MCF 10A (cell line): Measurements from ENCODE around the gene PNMA6A. TPM values are rescaled to one million over a fixed set of nuclear protein-coding genes. Genes with fewer than 3 reads are reported as not detected.
"Not testable (repeated sequence)": the region's sequence is repeated elsewhere in the genome, so short reads cannot be mapped to it uniquely, and the experiment has no call there.

ENCODE experiments used
- BruUV-seq: library from RNA; stranded (reverse); fragments of 400-500 nt; replicated peaks from 2 replicates; lab custom pipeline; 2021; lab: Mats Ljungman, UMichigan
- CTCF ChIA-PET: fragments of 300-600 bp; sonication (Branson Sonifier 250); formaldehyde crosslinking; extraction: SDS; loops from one replicate; lab custom pipeline; 2021; ENCODE audit warnings: antibody characterized with exemption, inconsistent platforms; lab: Yijun Ruan, JAX
- POLR2A ChIA-PET: fragments of 300-600, 350-650 bp; sonication (Branson Sonifier 250); formaldehyde crosslinking; extraction: SDS; loops from one replicate; lab custom pipeline; 2020; ENCODE audit warnings: antibody characterized with exemption, inconsistent platforms; lab: Yijun Ruan, JAX
- DNase-seq: peaks from one replicate; pipeline ENCODE4 v3.0.0-alpha.2; 2018; ENCODE audit not compliant: unreplicated experiment
- H3K27ac Mint-ChIP-seq: one replicate; pipeline ENCODE4 v1.8.0; 2022; ENCODE audit warnings: mild to moderate bottlenecking, low read depth, mixed read lengths; ENCODE audit not compliant: unreplicated experiment
- H3K27me3 Mint-ChIP-seq: one replicate; pipeline ENCODE4 v1.8.0; 2022; ENCODE audit warnings: mixed read lengths; ENCODE audit not compliant: insufficient read depth, unreplicated experiment
- H3K36me3 Mint-ChIP-seq: one replicate; pipeline ENCODE4 v1.8.0; 2022; ENCODE audit warnings: mild to moderate bottlenecking, moderate library complexity, mixed read lengths; ENCODE audit not compliant: insufficient read depth, unreplicated experiment
- H3K4me1 Mint-ChIP-seq: one replicate; pipeline ENCODE4 v1.8.0; 2022; ENCODE audit warnings: mixed read lengths; ENCODE audit not compliant: insufficient read depth, unreplicated experiment
- H3K4me3 Mint-ChIP-seq: one replicate; pipeline ENCODE4 v1.8.0; 2022; ENCODE audit warnings: mild to moderate bottlenecking, moderate library complexity, mixed read lengths; ENCODE audit not compliant: unreplicated experiment
- H3K9me3 Mint-ChIP-seq: one replicate; pipeline ENCODE4 v1.8.0; 2022; ENCODE audit warnings: mixed read lengths; ENCODE audit not compliant: unreplicated experiment
- intact Hi-C: fragments of 100-400 bp; cut with micrococcal nuclease; formaldehyde crosslinking; loops from 2 replicates; pipeline ENCODE4 v1.14.1; 2022
- total RNA-seq: library from RNA; stranded (reverse); gene quantifications from 2 replicates; pipeline ENCODE4 v1.2.3, GENCODE V29; 2022
- TF ChIP-seq, protein P1 (sequence below): fragments of 200-600 bp; IDR thresholded peaks from one replicate; pipeline ENCODE4 v1.8.0; 2022; ENCODE audit warnings: antibody characterized with exemption, mild to moderate bottlenecking; ENCODE audit not compliant: unreplicated experiment

Gene PNMA6A
- total RNA-seq, 1 experiment from 2014 or later, result not detected

DNA sequence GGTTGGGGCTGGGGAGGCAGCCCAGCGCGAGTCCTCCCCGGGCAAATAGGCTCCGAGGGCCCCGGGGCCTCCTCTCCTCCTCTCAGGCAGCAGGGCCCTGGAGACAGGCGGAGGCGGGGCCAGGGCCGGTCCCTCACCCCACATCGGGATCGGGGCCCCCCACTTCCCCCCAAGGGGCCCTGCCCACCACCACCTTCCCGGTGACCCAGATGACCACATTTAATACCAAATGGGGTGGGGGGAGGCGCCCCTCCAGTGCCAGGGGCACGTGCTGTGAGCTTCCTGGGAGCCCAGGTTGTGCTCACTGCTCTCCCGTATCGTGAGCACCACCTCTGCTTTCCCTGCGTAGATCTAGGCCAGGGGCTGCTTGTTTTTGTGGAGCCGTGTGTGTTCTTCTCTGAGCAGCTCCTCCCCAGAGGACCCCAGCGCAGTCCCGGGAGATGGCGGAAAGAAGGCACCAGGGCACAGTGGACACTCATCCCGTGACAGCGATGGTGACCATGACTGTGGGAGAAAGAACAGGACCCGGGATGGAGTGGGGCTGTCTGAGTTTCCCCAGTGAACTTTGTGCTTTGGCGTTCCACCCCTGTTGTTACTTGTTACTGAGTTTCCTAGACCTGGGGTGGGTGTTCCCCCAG is 2.1 kb downstream of the PNMA6A start:
- Mint-ChIP-seq H3K36me3 (no peaks in the 10 kb centered on the region), H3K4me3 (no peak overlapping the region), H3K4me1 (no peaks in the 10 kb centered on the region), H3K27me3 (no peaks in the 10 kb centered on the region), H3K27ac (no peak overlapping the region), H3K9me3 (no peaks in the 10 kb centered on the region)
- TF ChIP-seq, protein P1, sequence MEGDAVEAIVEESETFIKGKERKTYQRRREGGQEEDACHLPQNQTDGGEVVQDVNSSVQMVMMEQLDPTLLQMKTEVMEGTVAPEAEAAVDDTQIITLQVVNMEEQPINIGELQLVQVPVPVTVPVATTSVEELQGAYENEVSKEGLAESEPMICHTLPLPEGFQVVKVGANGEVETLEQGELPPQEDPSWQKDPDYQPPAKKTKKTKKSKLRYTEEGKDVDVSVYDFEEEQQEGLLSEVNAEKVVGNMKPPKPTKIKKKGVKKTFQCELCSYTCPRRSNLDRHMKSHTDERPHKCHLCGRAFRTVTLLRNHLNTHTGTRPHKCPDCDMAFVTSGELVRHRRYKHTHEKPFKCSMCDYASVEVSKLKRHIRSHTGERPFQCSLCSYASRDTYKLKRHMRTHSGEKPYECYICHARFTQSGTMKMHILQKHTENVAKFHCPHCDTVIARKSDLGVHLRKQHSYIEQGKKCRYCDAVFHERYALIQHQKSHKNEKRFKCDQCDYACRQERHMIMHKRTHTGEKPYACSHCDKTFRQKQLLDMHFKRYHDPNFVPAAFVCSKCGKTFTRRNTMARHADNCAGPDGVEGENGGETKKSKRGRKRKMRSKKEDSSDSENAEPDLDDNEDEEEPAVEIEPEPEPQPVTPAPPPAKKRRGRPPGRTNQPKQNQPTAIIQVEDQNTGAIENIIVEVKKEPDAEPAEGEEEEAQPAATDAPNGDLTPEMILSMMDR, result no peak
- ChIA-PET POLR2A (no interaction called here), CTCF (no interaction called here)
- intact Hi-C loops, result no loop called here
- no TSS peak for BruUV-seq
- DNase-seq, result no peak

DNA sequence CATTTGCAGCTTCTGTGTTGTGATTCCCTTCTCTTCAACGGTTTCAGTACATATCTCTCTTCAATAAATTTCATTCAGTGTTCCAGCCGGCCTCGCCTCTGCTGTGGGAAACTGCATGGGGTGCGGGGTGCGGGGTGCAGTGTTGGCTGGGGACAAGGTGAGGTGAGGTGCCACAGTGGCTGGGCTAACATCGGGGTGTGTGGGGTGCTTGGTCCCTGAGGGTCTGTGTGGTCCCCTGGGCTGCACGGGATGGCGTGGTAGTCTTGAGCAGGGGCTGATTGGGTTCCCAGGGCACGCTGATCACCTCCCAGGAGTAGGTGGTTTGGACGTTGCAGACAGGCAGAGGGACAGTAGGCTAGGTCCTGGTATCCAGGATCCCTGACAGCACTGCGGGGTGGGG is 2.7 kb downstream of the PNMA6A start:
- CTCF ChIA-PET, result no interaction called here
- Mint-ChIP-seq H3K27me3 (no peaks in the 10 kb centered on the region), H3K9me3 (no peaks in the 10 kb centered on the region), H3K27ac (no peak overlapping the region), H3K4me3 (no peak overlapping the region), H3K4me1 (no peaks in the 10 kb centered on the region), H3K36me3 (no peaks in the 10 kb centered on the region)
- DNase-seq, result no peak
- intact Hi-C loops, result no loop called here
- TF ChIP-seq, protein P1, result no peak
- no TSS peak for BruUV-seq
- POLR2A ChIA-PET, result no interaction called here

DNA sequence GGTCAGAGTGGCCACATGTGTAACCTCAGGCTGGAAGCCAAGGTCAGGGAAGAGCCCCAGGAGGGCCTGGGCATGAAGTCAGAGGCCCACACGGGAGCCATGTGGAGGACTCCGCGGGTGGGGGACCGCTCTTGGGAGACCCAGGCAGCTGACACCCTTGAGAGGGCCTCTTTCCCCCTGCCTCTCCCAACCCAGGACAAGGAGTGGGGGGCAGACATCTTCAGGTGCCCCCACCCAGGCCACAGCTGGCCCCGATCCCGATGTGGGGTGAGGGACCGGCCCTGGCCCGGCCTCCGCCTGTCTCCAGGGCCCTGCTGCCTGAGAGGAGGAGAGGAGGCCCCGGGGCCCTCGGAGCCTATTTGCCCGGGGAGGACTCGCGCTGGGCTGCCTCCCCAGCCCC is 3.1 kb downstream of the PNMA6A start:
- CTCF ChIA-PET, result no interaction called here
- no peak for DNase-seq
- no peaks in the 10 kb centered on the region for H3K36me3 Mint-ChIP-seq
- no TSS peak for BruUV-seq
- no peak overlapping the region for H3K27ac Mint-ChIP-seq
- no peak overlapping the region for H3K4me3 Mint-ChIP-seq
- intact Hi-C loops, result no loop called here
- H3K9me3 Mint-ChIP-seq, result no peaks in the 10 kb centered on the region
- H3K4me1 Mint-ChIP-seq, result no peaks in the 10 kb centered on the region
- H3K27me3 Mint-ChIP-seq, result no peaks in the 10 kb centered on the region
- TF ChIP-seq, protein P1, result no peak
- POLR2A ChIA-PET, result no interaction called here

DNA sequence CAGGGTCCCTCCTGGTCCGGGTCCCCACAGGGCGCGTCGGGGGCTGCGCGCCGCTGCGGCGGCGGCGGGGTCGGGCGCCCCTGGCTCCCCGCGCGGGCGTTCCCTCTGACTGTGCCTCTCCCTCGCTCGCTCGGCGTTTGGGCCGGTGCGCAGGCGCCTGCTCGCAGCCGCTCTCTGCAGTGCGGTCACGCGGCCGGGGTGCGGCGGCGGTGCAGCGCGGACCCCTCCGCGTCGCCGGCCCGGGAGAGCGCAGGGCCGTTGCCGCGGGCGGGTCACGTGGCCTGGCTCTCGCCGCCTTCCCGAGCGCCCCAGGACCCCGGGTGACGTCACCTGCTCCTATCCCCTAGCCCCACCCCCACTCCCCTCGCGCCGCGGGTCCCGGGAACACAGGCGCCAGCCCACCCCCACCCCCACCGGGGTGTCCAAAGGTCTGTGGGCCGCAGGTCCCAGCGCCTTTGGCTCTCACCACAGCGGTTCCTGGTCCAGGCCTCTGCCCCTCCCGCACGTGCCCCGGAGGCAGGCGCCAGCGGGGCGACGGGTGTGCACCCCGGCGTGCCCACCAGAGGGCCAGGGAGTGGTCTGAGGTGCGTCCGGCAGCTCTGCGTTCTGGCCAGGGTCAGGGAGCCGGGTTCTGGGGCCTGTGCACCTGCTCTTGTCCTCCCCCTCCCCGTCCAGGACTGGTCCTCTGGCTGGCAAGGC is 5.3 kb downstream of the PNMA6A start:
- not testable (repeated sequence) for BruUV-seq

DNA sequence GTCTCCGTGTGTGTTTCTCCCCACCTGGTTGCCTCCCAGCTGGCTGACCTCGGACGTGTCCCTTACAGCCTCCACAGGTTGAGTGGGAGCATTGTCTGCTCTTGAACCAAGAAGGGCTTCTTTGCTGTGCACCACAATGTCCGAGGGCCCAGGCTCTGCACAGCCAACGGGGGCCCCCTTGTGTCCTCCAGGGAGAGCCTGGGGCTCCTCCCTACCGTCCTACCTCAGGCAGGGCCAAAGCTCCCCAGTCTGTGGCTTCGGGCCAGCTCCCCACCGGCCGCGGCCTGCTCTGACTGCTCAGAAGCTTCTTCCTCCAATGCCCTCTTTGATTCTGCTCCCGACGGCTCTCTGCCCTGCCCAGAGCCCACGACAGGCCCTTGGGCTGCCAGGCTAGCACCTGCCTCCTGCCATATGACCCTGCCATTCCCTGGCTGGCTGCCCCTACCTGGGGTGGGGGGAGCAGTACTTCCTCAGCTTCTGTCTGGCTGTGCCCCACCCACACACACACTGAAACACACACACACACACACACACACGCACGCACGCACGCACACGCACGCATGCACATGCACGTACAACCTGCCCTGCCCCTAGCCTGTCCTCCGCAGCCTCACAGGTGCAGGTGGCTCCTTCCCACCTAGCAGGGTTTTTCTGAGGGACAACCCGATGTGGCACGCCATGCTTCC is 11.1 kb downstream of the PNMA6A start:
- H3K36me3 Mint-ChIP-seq, POLR2A ChIA-PET, H3K27me3 Mint-ChIP-seq, H3K9me3 Mint-ChIP-seq, DNase-seq, H3K4me1 Mint-ChIP-seq, CTCF ChIA-PET, H3K4me3 Mint-ChIP-seq, H3K27ac Mint-ChIP-seq, BruUV-seq, intact Hi-C loops: not testable (repeated sequence)

More for the DNA sequence above, 5.3 kb downstream of the PNMA6A start:
- H3K9me3 Mint-ChIP-seq, DNase-seq, POLR2A ChIA-PET, H3K27ac Mint-ChIP-seq, H3K36me3 Mint-ChIP-seq, intact Hi-C loops, CTCF ChIA-PET, H3K4me3 Mint-ChIP-seq, H3K4me1 Mint-ChIP-seq, H3K27me3 Mint-ChIP-seq: not testable (repeated sequence)
